ENCODE results near the gene EIF2B4. TPM values are rescaled to one million over a fixed set of nuclear protein-coding genes. Genes with fewer than 3 reads are reported as not detected.

EIF2B4 gene
- total RNA-seq, 2 donors from 2014 or later, result 46.9 to 51.8 TPM

DNA sequence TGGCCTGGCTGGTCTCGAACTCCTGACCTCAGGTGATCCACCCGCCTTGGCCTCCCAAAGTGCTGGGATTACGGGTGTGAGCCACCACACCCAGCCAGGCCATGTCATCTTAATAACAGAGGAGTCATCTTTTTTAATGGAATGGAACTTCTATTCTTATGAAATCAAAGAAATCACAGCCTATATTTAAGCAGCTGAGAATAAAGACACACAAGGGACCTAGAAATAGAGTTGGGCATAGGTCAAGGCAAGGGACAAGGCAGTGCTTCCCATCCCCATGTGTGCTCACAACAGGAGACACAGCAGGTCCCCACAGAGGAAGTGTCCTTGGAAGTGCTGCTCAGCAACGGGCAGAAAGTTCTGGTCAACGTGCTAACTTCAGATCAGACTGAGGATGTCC lies 3.4 kb upstream of the EIF2B4 start:
- DNase-seq (ENCODE audit: low spot score), result no peak
- Histone ChIP-seq H3K9me3 (no peaks in the 10 kb centered on the region), H3K36me3 (peaks cover 13 to 20% of the 10 kb centered on the region in 2 donors), H3K27ac (no peak overlapping the region), H3K4me3 (no peak overlapping the region), H3K27me3 (replicated peaks; ENCODE audit: insufficient read depth) (no peaks in the 10 kb centered on the region), H3K4me1 (replicated peaks) (peaks cover 18% of the 10 kb centered on the region)
- no peak for TF ChIP-seq POLR2AphosphoS5 (IDR thresholded peaks at IDR 0.05)
- TF ChIP-seq, protein P1, sequence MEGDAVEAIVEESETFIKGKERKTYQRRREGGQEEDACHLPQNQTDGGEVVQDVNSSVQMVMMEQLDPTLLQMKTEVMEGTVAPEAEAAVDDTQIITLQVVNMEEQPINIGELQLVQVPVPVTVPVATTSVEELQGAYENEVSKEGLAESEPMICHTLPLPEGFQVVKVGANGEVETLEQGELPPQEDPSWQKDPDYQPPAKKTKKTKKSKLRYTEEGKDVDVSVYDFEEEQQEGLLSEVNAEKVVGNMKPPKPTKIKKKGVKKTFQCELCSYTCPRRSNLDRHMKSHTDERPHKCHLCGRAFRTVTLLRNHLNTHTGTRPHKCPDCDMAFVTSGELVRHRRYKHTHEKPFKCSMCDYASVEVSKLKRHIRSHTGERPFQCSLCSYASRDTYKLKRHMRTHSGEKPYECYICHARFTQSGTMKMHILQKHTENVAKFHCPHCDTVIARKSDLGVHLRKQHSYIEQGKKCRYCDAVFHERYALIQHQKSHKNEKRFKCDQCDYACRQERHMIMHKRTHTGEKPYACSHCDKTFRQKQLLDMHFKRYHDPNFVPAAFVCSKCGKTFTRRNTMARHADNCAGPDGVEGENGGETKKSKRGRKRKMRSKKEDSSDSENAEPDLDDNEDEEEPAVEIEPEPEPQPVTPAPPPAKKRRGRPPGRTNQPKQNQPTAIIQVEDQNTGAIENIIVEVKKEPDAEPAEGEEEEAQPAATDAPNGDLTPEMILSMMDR (IDR thresholded peaks at IDR 0.05), result no peak
- TF ChIP-seq POLR2A (IDR thresholded peaks at IDR 0.05), result no peak
- intact Hi-C loops (cut with DNase I), result loop anchor here (10.0 kb wide), 1 partner anchor 159 kb away; the partner anchor contains the start of genes ATRAID, CAD and SLC5A6
- WGBS, result 83% methylated on average over 5 of the region's 5 CpGs

DNA sequence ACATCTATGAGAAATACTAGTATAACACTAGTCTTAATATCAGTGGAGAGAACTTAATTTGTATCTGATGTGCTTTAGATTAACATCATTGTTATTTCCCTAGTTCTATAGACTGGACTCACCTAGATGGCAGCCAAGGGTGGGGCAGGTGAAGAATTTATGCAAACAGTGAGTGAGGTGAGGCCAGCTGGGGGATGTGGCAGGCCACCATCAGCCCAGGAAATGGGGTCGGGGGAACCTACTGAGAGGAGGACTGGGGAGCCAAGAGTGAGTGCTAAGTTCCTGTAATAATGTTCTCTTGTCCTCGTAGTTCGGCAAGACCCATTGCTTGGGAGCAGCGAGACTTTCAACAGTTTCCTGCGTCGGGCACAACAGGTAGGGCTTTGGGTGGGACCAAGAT lies 2.8 kb upstream of the EIF2B4 start:
- TF ChIP-seq, protein P1 (IDR thresholded peaks at IDR 0.05), result no peak
- no peak for TF ChIP-seq POLR2AphosphoS5 (IDR thresholded peaks at IDR 0.05)
- no peak for TF ChIP-seq POLR2A (IDR thresholded peaks at IDR 0.05)
- intact Hi-C loops (cut with DNase I), result loop anchor here (10.0 kb wide), 1 partner anchor 158 kb away; the partner anchor contains the start of genes ATRAID, CAD and SLC5A6

DNA sequence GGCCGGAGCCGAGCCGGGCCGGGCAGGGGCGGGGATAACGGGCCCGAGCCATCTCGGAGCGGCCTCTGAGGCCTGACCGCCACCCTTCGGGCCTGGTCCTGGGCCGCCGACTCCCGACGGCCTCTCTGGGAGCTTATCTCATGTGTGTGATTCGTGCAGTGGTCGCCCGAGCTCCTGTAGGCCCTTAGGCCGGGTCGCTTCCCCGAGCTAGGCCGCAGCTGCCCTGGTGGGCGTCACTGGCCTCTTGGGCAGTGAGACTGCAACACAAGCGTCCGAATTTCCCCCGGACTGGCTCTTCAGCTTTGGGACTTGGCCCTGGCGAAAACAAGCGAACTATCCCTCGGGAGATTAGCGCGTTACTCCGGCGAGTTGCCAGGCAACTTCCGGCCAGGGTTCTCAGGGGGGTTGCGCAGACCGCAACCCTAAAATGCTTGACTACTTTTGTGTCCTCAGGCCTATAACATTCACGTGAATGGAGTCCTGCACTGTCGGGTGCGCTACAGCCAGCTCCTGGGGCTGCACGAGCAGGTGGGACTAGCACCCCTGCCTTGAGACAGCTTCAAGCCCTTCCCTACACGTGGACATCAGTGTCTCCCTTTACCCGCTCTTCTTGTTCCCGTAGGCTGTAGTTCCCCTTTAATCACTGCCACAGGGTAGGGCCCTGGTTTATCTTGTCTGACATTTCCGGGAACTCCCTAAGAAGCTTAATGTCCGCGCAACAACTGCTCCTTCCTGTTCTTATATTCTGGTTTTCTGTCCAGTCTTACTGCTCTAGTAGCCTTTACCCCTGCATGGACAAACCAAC lies 880 bp upstream of the EIF2B4 start:
- Histone ChIP-seq H3K4me1 (replicated peaks) (peaks cover 19% of the 10 kb centered on the region), H3K4me3 (peak overlapping the region; percentile 71 to 82), H3K9me3 (no peaks in the 10 kb centered on the region), H3K36me3 (peaks cover 23 to 30% of the 10 kb centered on the region in 2 donors), H3K27ac (peak overlapping the region; percentile 83 to 91), H3K27me3 (replicated peaks; ENCODE audit: insufficient read depth) (no peaks in the 10 kb centered on the region)
- TF ChIP-seq, protein P1 (IDR thresholded peaks at IDR 0.05), result no peak
- peak; percentile 5 for TF ChIP-seq POLR2AphosphoS5 (IDR thresholded peaks at IDR 0.05)
- peak; percentile 15 for TF ChIP-seq POLR2A (IDR thresholded peaks at IDR 0.05)
- 2% methylated on average over 24 of the region's 46 CpGs for WGBS
- peak; percentile 27 for DNase-seq (ENCODE audit: low spot score)
- intact Hi-C loops (cut with DNase I), result loop anchor here (10.0 kb wide), 1 partner anchor 156 kb away; the partner anchor contains the start of genes ATRAID, CAD and SLC5A6

More for the DNA sequence above, 2.8 kb upstream of the EIF2B4 start:
- DNase-seq (ENCODE audit: low spot score), result no peak
- no peaks in the 10 kb centered on the region for H3K27me3 ChIP-seq (replicated peaks; ENCODE audit: insufficient read depth)
- peaks cover 13 to 20% of the 10 kb centered on the region in 2 donors for H3K36me3 ChIP-seq
- peak overlapping the region in 1 of 2 donors; percentile 91 for H3K27ac ChIP-seq
- H3K4me1 ChIP-seq (replicated peaks), result peaks cover 19% of the 10 kb centered on the region
- H3K4me3 ChIP-seq, result no peak overlapping the region
- no peaks in the 10 kb centered on the region for H3K9me3 ChIP-seq
- 93% methylated on average over 6 of the region's 6 CpGs for WGBS

DNA sequence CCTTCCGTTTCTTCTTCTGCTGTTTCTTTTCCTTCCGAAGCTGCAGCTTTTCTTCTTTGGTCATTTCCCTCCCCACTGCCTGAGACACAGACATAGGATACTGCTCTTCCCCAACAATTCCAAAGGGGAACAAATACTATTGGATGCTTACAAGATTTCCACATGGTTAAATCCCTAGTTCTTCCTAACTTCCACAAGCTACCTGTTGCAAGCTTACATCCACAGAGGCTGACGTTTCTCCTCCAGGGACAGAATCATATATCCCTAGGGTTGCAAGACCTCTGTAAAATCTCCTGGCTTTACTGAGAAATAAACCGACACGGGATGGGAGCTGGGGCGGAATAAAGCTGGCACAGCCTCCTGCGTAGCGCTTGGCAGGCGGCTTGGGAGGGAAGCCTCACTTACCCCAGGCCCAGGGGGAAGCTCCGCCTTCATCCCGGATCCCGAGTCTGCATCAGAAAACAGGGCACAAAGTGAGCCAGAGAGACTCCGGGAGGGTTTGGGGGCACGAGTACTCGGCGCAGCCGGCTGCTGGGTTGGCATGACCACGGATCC lies 590 bp downstream of the EIF2B4 start:
- H3K36me3 ChIP-seq, result peaks cover 17 to 20% of the 10 kb centered on the region in 2 donors
- H3K9me3 ChIP-seq, result no peaks in the 10 kb centered on the region
- intact Hi-C loops (cut with DNase I), result loop anchor here (5.0 to 10.0 kb wide), 2 partner anchors 42 to 155 kb away; partner anchors contain the start of genes ATRAID, CAD and SLC5A6
- peaks cover 19% of the 10 kb centered on the region for H3K4me1 ChIP-seq (replicated peaks)
- H3K27me3 ChIP-seq (replicated peaks; ENCODE audit: insufficient read depth), result no peaks in the 10 kb centered on the region
- H3K27ac ChIP-seq, result peak overlapping the region; percentile 83 to 91
- no peak for DNase-seq (ENCODE audit: low spot score)
- TF ChIP-seq, protein P1 (IDR thresholded peaks at IDR 0.05), result no peak
- no peak for TF ChIP-seq POLR2AphosphoS5 (IDR thresholded peaks at IDR 0.05)
- TF ChIP-seq POLR2A (IDR thresholded peaks at IDR 0.05), result no peak
- under 1% methylated on average over 18 of the region's 18 CpGs for WGBS
- peak overlapping the region; percentile 71 to 82 for H3K4me3 ChIP-seq
